ENCODE measurements around the gene NISCH. TPM values are rescaled to one million over a fixed set of nuclear protein-coding genes. Genes with fewer than 3 reads are reported as not detected.

The NISCH gene
- total RNA-seq, 6 experiments from 2014 or later: 19.7 to 51.9 (median 30.6) TPM

DNA sequence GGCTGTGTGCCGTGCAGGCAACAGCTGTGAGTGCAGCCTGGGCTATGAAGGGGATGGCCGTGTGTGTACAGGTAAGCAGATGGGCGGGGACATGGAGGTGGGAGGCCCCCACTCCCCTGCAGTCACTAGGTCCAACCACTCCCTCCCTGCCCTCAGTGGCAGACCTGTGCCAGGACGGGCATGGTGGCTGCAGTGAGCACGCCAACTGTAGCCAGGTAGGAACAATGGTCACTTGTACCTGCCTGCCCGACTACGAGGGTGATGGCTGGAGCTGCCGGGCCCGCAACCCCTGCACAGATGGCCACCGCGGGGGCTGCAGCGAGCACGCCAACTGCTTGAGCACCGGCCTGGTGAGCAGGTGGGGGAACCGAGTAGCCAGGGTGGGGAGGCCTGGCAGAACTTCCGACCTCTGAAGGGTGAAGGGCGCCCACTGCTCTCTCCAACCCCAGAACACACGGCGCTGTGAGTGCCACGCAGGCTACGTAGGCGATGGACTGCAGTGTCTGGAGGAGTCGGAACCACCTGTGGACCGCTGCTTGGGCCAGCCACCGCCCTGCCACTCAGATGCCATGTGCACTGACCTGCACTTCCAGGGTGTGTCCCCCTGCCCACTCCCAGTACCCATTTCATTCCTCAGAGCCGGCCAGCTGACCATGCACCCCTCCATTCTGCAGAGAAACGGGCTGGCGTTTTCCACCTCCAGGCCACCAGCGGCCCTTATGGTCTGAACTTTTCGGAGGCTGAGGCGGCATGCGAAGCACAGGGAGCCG is 66.7 kb downstream of the NISCH start:
- H3K36me3 ChIP-seq: no peaks in the 10 kb centered on the region
- H3K9me3 ChIP-seq: no peaks in the 10 kb centered on the region
- no peaks in the 10 kb centered on the region for H3K27me3 ChIP-seq
- no peak overlapping the region for H3K4me3 ChIP-seq
- TF ChIP-seq, protein P1, sequence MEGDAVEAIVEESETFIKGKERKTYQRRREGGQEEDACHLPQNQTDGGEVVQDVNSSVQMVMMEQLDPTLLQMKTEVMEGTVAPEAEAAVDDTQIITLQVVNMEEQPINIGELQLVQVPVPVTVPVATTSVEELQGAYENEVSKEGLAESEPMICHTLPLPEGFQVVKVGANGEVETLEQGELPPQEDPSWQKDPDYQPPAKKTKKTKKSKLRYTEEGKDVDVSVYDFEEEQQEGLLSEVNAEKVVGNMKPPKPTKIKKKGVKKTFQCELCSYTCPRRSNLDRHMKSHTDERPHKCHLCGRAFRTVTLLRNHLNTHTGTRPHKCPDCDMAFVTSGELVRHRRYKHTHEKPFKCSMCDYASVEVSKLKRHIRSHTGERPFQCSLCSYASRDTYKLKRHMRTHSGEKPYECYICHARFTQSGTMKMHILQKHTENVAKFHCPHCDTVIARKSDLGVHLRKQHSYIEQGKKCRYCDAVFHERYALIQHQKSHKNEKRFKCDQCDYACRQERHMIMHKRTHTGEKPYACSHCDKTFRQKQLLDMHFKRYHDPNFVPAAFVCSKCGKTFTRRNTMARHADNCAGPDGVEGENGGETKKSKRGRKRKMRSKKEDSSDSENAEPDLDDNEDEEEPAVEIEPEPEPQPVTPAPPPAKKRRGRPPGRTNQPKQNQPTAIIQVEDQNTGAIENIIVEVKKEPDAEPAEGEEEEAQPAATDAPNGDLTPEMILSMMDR (IDR thresholded peaks at IDR 0.05): no peak
- no peak for TF ChIP-seq POLR2A (IDR thresholded peaks at IDR 0.05)
- peak in 2 of 3 donors; percentile 13 to 49 for DNase-seq
- H3K27ac ChIP-seq: no peak overlapping the region
- ATAC-seq: no peak
- intact Hi-C loops (cut with DNase I): no loop called here
- no CpG with 5 or more reads among the region's 33 CpGs for WGBS (ENCODE audit: insufficient coverage, low coverage, low lambda C conversion rate, missing lambda C conversion rate)
- no peaks in the 10 kb centered on the region for H3K4me1 ChIP-seq

DNA sequence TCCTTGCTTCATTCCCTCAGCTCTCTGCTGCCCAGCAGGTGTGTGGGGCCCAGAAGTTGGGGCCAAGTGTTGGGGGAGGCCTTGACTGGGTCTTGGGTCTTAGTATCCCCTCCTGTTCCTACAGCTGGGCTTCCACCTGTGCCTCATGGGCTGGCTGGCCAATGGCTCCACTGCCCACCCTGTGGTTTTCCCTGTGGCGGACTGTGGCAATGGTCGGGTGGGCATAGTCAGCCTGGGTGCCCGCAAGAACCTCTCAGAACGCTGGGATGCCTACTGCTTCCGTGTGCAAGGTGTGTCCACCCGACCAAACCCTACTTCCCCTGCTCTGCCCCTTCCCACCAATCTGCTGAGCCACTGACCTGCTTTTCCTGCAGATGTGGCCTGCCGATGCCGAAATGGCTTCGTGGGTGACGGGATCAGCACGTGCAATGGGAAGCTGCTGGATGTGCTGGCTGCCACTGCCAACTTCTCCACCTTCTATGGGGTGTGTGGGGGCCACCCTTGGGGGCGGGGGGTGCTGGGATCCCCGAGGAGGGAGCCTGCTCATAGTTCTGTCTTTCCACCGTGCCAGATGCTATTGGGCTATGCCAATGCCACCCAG is 67.3 kb downstream of the NISCH start:
- no peaks in the 10 kb centered on the region for H3K4me1 ChIP-seq
- H3K27ac ChIP-seq: no peak overlapping the region
- WGBS (ENCODE audit: insufficient coverage, low coverage, low lambda C conversion rate, missing lambda C conversion rate): no CpG with 5 or more reads among the region's 14 CpGs
- H3K36me3 ChIP-seq: no peaks in the 10 kb centered on the region
- no peak overlapping the region for H3K4me3 ChIP-seq
- intact Hi-C loops (cut with DNase I): no loop called here
- TF ChIP-seq POLR2A (IDR thresholded peaks at IDR 0.05): no peak
- TF ChIP-seq, protein P1 (IDR thresholded peaks at IDR 0.05): no peak
- no peak for ATAC-seq
- H3K9me3 ChIP-seq: no peaks in the 10 kb centered on the region
- H3K27me3 ChIP-seq: no peaks in the 10 kb centered on the region
- DNase-seq: peak in 1 of 3 donors; percentile 33

DNA sequence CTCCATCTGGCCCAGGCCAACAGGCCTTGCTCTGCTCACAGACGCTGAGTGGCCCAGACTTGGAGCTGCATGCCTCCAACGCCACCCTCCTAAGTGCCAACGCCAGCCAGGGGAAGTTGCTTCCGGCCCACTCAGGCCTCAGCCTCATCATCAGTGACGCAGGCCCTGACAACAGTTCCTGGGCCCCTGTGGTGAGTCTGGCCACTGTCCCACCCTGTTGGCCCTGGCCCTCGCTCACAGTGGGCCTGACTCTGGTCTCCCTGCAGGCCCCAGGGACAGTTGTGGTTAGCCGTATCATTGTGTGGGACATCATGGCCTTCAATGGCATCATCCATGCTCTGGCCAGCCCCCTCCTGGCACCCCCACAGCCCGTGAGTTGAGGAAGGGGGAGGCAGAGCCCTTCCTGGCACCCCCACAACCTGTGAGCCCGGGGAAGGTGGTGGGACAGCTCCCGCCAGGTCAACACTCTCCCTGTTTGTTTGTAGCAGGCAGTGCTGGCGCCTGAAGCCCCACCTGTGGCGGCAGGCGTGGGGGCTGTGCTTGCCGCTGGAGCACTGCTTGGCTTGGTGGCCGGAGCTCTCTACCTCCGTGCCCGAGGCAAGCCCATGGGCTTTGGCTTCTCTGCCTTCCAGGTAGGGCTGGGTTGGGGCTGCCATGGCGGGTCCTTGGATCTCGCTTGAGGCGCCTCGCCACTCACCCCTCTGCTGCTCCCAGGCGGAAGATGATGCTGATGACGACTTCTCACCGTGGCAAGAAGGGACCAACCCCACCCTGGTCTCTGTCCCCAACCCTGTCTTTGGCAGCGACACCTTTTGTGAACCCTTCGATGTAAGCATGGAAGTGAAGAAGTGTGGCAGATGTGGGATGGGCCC is 68.2 kb downstream of the NISCH start:
- intact Hi-C loops (cut with DNase I): no loop called here
- no peaks in the 10 kb centered on the region for H3K36me3 ChIP-seq
- no peaks in the 10 kb centered on the region for H3K27me3 ChIP-seq
- H3K4me1 ChIP-seq: no peaks in the 10 kb centered on the region
- no peak overlapping the region for H3K4me3 ChIP-seq
- 79% methylated on average over 5 of the region's 26 CpGs for WGBS (ENCODE audit: insufficient coverage, low coverage, low lambda C conversion rate, missing lambda C conversion rate)
- TF ChIP-seq POLR2A (IDR thresholded peaks at IDR 0.05): no peak
- TF ChIP-seq, protein P1 (IDR thresholded peaks at IDR 0.05): no peak
- no peak overlapping the region for H3K27ac ChIP-seq
- ATAC-seq (no peak), DNase-seq (peak in 2 of 3 donors; percentile 19 to 44)
- H3K9me3 ChIP-seq: no peaks in the 10 kb centered on the region

DNA sequence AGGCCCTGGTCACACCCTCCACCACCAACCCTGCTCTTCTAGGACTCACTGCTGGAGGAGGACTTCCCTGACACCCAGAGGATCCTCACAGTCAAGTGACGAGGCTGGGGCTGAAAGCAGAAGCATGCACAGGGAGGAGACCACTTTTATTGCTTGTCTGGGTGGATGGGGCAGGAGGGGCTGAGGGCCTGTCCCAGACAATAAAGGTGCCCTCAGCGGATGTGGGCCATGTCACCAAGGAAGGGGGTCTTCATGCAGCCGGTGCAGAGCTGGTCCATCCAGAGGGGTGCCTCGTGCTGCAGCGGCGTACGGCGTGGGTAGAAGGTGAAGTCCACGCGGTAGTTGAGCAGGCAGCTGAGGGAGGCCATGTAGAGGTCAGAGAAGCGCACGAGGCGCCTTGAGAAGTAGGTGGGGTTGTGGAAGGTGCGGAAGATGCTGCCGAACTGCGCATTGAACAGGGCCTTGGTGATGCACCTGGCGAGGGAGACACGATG is 68.9 kb downstream of the NISCH start:
- Histone ChIP-seq H3K4me3 (no peak overlapping the region), H3K9me3 (no peaks in the 10 kb centered on the region), H3K4me1 (no peaks in the 10 kb centered on the region), H3K27ac (no peak overlapping the region), H3K27me3 (no peaks in the 10 kb centered on the region), H3K36me3 (no peaks in the 10 kb centered on the region)
- DNase-seq: peak in 1 of 3 donors; percentile 40
- ATAC-seq: no peak
- intact Hi-C loops (cut with DNase I): no loop called here
- TF ChIP-seq, protein P1 (IDR thresholded peaks at IDR 0.05): no peak
- no peak for TF ChIP-seq POLR2A (IDR thresholded peaks at IDR 0.05)
- 93% methylated on average over 17 of the region's 18 CpGs for WGBS (ENCODE audit: insufficient coverage, low coverage, low lambda C conversion rate, missing lambda C conversion rate)

Measured in right lobe of liver (tissue), 6 donors.